ENCODE measurements around the gene FAM25G. TPM values are rescaled to one million over a fixed set of nuclear protein-coding genes. Genes with fewer than 3 reads are reported as not detected.
A peak's percentile ranks its signal among the peaks of the same experiment; 100 is the strongest.
"Not testable (repeated sequence)": the region's sequence is repeated elsewhere in the genome, so short reads cannot be mapped to it uniquely, and the experiment has no call there.

FAM25G gene
- total RNA-seq, 1 experiment from 2014 or later, result not detected

- H3K4me1 Mint-ChIP-seq (ENCODE audit: low read depth, unreplicated experiment); BruUV-seq (replicated peaks); H3K36me3 Mint-ChIP-seq (ENCODE audit: insufficient read depth, unreplicated experiment); H3K9me3 Mint-ChIP-seq (ENCODE audit: low read depth, unreplicated experiment); intact Hi-C loops (cut with micrococcal nuclease; ENCODE audit: unreplicated experiment); H3K27me3 Mint-ChIP-seq (ENCODE audit: unreplicated experiment); CTCF ChIA-PET; H3K27ac Mint-ChIP-seq (ENCODE audit: unreplicated experiment); H3K4me3 Mint-ChIP-seq (ENCODE audit: low read depth, unreplicated experiment): not testable (repeated sequence)
- peak; percentile 17 for DNase-seq
These were observed 9.7 kb downstream of the FAM25G start for GRCh38 chr10:47481768-47482181.

GRCh38 chr10:47481182-47481766 is 10.2 kb downstream of the FAM25G start:
- BruUV-seq (replicated peaks); H3K36me3 Mint-ChIP-seq (ENCODE audit: insufficient read depth, unreplicated experiment); H3K27ac Mint-ChIP-seq (ENCODE audit: unreplicated experiment); intact Hi-C loops (cut with micrococcal nuclease; ENCODE audit: unreplicated experiment); H3K4me1 Mint-ChIP-seq (ENCODE audit: low read depth, unreplicated experiment); CTCF ChIA-PET; H3K4me3 Mint-ChIP-seq (ENCODE audit: low read depth, unreplicated experiment); H3K27me3 Mint-ChIP-seq (ENCODE audit: unreplicated experiment); H3K9me3 Mint-ChIP-seq (ENCODE audit: low read depth, unreplicated experiment): not testable (repeated sequence)
- peak; percentile 32 for DNase-seq

- H3K27me3 Mint-ChIP-seq (ENCODE audit: unreplicated experiment); H3K9me3 Mint-ChIP-seq (ENCODE audit: low read depth, unreplicated experiment); CTCF ChIA-PET; intact Hi-C loops (cut with micrococcal nuclease; ENCODE audit: unreplicated experiment); H3K36me3 Mint-ChIP-seq (ENCODE audit: insufficient read depth, unreplicated experiment); H3K4me1 Mint-ChIP-seq (ENCODE audit: low read depth, unreplicated experiment); BruUV-seq (replicated peaks); DNase-seq; H3K4me3 Mint-ChIP-seq (ENCODE audit: low read depth, unreplicated experiment); H3K27ac Mint-ChIP-seq (ENCODE audit: unreplicated experiment): not testable (repeated sequence)
These were observed 11.4 kb downstream of the FAM25G start for GRCh38 chr10:47480133-47480532.

GRCh38 chr10:47478114-47478513 is 13.4 kb downstream of the FAM25G start:
- intact Hi-C loops (cut with micrococcal nuclease; ENCODE audit: unreplicated experiment); H3K36me3 Mint-ChIP-seq (ENCODE audit: insufficient read depth, unreplicated experiment); H3K4me3 Mint-ChIP-seq (ENCODE audit: low read depth, unreplicated experiment); H3K4me1 Mint-ChIP-seq (ENCODE audit: low read depth, unreplicated experiment); H3K9me3 Mint-ChIP-seq (ENCODE audit: low read depth, unreplicated experiment); CTCF ChIA-PET; DNase-seq; H3K27me3 Mint-ChIP-seq (ENCODE audit: unreplicated experiment); BruUV-seq (replicated peaks); H3K27ac Mint-ChIP-seq (ENCODE audit: unreplicated experiment): not testable (repeated sequence)

- H3K4me1 Mint-ChIP-seq (ENCODE audit: low read depth, unreplicated experiment); CTCF ChIA-PET; DNase-seq; H3K27me3 Mint-ChIP-seq (ENCODE audit: unreplicated experiment); H3K9me3 Mint-ChIP-seq (ENCODE audit: low read depth, unreplicated experiment); H3K36me3 Mint-ChIP-seq (ENCODE audit: insufficient read depth, unreplicated experiment); H3K4me3 Mint-ChIP-seq (ENCODE audit: low read depth, unreplicated experiment); BruUV-seq (replicated peaks); H3K27ac Mint-ChIP-seq (ENCODE audit: unreplicated experiment); intact Hi-C loops (cut with micrococcal nuclease; ENCODE audit: unreplicated experiment): not testable (repeated sequence)
These were observed 14.4 kb downstream of the FAM25G start for GRCh38 chr10:47477078-47477477.

- H3K4me3 Mint-ChIP-seq (ENCODE audit: low read depth, unreplicated experiment); H3K4me1 Mint-ChIP-seq (ENCODE audit: low read depth, unreplicated experiment); CTCF ChIA-PET; DNase-seq; H3K36me3 Mint-ChIP-seq (ENCODE audit: insufficient read depth, unreplicated experiment); H3K27me3 Mint-ChIP-seq (ENCODE audit: unreplicated experiment); BruUV-seq (replicated peaks); H3K9me3 Mint-ChIP-seq (ENCODE audit: low read depth, unreplicated experiment); intact Hi-C loops (cut with micrococcal nuclease; ENCODE audit: unreplicated experiment); H3K27ac Mint-ChIP-seq (ENCODE audit: unreplicated experiment): not testable (repeated sequence)
These were observed 16.4 kb downstream of the FAM25G start for GRCh38 chr10:47475101-47475500.

GRCh38 chr10:47473516-47473915 is 18.0 kb downstream of the FAM25G start:
- H3K9me3 Mint-ChIP-seq (ENCODE audit: low read depth, unreplicated experiment); H3K36me3 Mint-ChIP-seq (ENCODE audit: insufficient read depth, unreplicated experiment); DNase-seq; H3K27ac Mint-ChIP-seq (ENCODE audit: unreplicated experiment); CTCF ChIA-PET; BruUV-seq (replicated peaks); intact Hi-C loops (cut with micrococcal nuclease; ENCODE audit: unreplicated experiment); H3K4me3 Mint-ChIP-seq (ENCODE audit: low read depth, unreplicated experiment); H3K27me3 Mint-ChIP-seq (ENCODE audit: unreplicated experiment); H3K4me1 Mint-ChIP-seq (ENCODE audit: low read depth, unreplicated experiment): not testable (repeated sequence)

GRCh38 chr10:47472647-47473046 is 18.9 kb downstream of the FAM25G start:
- BruUV-seq (replicated peaks); H3K9me3 Mint-ChIP-seq (ENCODE audit: low read depth, unreplicated experiment); CTCF ChIA-PET; DNase-seq; H3K27ac Mint-ChIP-seq (ENCODE audit: unreplicated experiment); intact Hi-C loops (cut with micrococcal nuclease; ENCODE audit: unreplicated experiment); H3K27me3 Mint-ChIP-seq (ENCODE audit: unreplicated experiment); H3K4me3 Mint-ChIP-seq (ENCODE audit: low read depth, unreplicated experiment); H3K4me1 Mint-ChIP-seq (ENCODE audit: low read depth, unreplicated experiment); H3K36me3 Mint-ChIP-seq (ENCODE audit: insufficient read depth, unreplicated experiment): not testable (repeated sequence)

GRCh38 chr10:47472072-47472471 is 19.4 kb downstream of the FAM25G start:
- BruUV-seq (replicated peaks); intact Hi-C loops (cut with micrococcal nuclease; ENCODE audit: unreplicated experiment); CTCF ChIA-PET: not testable (repeated sequence)

GRCh38 chr10:47468731-47469528 is 22.6 kb downstream of the FAM25G start:
- H3K4me3 Mint-ChIP-seq (ENCODE audit: low read depth, unreplicated experiment); BruUV-seq (replicated peaks); H3K27me3 Mint-ChIP-seq (ENCODE audit: unreplicated experiment); H3K36me3 Mint-ChIP-seq (ENCODE audit: insufficient read depth, unreplicated experiment); intact Hi-C loops (cut with micrococcal nuclease; ENCODE audit: unreplicated experiment); H3K9me3 Mint-ChIP-seq (ENCODE audit: low read depth, unreplicated experiment); H3K4me1 Mint-ChIP-seq (ENCODE audit: low read depth, unreplicated experiment); DNase-seq; CTCF ChIA-PET; H3K27ac Mint-ChIP-seq (ENCODE audit: unreplicated experiment): not testable (repeated sequence)

More at GRCh38 chr10:47472072-47472471, 19.4 kb downstream of the FAM25G start:
- H3K36me3 Mint-ChIP-seq (ENCODE audit: insufficient read depth, unreplicated experiment); H3K27ac Mint-ChIP-seq (ENCODE audit: unreplicated experiment); DNase-seq; H3K9me3 Mint-ChIP-seq (ENCODE audit: low read depth, unreplicated experiment); H3K27me3 Mint-ChIP-seq (ENCODE audit: unreplicated experiment); H3K4me1 Mint-ChIP-seq (ENCODE audit: low read depth, unreplicated experiment); H3K4me3 Mint-ChIP-seq (ENCODE audit: low read depth, unreplicated experiment): not testable (repeated sequence)
